Activated CD8-positive, alpha-beta memory T cell treated with anti-CD3 and anti-CD28 coated beads for 1 hour (primary cell): ENCODE measurements around the gene TINAGL1.

ENCODE experiments used
- DNase-seq, 2 donors: peaks; one replicate each; pipeline ENCODE4 v3.0.0-alpha.2; 2020; ENCODE audit warnings: low read depth in 1 of 2; ENCODE audit errors: extremely low read depth in 1 of 2

The TINAGL1 gene

DNA sequence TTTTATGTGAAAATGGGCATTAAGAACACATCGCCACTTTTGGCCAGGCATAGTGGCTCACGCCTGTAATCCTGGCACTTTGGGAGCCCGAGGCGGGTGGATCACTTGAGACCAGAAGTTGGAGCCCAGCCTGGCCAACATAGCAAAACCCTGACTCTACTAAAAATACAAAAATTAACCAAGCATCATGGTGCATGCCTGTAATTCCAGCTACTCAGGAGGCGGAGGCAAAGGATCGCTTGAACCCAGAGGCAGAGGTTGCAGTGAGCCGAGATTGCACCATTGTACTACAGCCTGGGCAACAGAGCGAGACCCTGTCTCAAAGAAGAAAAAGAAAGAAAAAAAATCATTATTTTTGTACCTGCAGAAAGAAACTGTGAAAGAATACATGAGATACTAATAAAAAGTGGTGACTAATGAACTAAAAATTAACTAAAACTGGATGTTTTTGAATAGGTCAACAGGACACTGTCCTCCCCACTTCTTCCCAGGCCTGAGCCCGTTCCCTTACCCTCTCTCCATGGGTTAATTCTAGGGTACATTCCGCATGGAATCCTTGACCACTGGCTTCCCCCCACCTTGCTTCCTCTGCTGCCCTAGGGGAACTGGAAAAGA, 8.3 kb upstream of the TINAGL1 start:
- DNase-seq: no peak

DNA sequence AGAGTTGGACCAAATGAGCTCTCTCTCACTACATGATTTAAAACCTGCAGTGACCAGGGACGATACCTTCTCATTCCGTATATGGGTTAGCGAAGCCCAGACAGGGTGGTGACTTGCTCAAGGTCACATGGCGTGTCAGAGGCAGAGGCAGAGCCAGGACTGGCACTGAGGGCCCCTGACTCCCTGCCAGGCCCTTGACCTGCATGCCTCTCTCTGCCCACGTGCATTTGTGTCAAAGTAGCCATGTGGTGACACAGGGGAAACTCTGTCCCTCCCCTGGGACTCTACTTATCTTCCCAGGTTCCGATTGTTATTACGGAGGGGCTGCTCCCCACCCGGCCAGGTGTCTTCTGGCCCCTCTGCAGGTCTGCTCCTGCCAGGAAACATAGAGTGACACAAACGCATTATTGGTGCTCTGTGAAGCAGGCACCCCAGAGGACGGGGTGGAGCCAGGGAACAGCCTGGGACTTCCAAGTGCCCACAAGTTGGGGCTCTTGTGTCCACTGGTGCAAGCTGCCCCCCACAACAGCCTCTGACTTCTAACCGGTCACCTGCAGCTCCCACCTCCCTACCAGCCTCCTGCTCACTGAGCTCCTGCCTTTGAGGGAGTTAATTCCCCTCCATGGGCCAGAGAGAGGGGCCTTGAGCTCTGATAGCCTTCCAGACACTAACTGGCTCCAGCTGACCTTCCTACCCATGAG, 7.3 kb upstream of the TINAGL1 start:
- DNase-seq: no peak

DNA sequence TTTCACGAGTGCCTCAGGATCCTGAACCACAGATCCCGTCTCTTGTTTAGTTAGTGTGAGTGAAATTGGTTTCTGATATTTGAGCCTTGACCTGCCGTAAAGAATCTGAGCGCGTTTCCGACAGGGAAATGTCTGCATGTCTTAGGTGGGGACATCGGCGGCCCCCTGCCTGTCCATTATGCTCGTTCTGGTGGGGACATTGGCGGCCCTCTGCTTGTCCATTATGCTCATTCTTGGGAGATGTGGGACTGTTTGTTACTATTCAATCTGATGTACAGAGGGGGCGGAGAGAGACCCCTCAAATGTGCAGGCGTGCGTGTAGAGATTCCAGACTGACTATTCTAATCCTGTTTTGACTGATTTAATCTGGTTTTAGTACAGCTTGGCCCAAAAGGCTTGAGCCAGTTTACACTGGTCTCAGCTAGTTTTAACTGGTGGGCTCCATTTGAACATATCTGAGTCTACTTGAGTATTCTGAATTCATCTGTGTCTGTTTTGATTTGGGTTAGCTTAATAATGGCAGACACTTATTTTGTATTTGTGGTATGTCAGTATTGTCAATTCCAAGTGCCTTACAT, 6.6 kb upstream of the TINAGL1 start:
- DNase-seq: no peak

DNA sequence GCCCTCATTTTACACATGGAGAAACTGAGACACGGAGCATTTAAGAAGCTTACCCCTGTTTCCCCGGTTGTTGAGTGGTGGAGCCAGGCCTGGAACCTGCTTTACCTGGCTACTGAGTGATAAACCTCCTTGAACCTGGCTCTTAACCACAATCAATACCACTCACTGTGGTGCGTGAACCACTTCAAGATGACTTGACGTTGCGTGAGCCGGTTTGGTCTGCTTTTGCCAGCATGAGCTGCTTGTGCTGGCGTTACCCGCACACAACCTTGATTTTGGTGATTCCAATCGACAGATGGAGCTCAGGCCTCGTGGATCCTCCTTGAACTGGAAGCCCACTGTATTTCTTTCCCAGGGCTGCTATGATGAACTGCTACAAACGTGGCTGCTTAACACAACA, 6.1 kb upstream of the TINAGL1 start:
- no peak for DNase-seq

DNA sequence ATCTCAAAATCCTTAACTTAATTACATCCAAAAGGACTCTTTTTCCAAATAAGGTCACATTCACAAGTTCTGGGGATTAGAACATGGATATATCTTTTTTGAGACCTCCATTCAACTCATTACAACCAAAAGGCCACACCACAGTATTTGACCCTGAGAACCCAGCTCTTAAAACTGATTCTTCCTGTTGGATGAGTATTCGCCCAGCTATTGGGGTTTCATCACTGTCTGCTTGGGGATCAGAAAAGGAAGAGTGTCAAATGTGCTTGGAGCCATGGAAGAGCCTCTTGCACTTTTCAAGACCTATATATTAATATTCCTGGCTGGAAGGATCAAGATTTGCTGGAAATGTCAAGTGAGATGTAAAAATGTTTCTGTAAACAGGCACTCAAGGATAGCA, 5.4 kb upstream of the TINAGL1 start:
- no peak for DNase-seq

DNA sequence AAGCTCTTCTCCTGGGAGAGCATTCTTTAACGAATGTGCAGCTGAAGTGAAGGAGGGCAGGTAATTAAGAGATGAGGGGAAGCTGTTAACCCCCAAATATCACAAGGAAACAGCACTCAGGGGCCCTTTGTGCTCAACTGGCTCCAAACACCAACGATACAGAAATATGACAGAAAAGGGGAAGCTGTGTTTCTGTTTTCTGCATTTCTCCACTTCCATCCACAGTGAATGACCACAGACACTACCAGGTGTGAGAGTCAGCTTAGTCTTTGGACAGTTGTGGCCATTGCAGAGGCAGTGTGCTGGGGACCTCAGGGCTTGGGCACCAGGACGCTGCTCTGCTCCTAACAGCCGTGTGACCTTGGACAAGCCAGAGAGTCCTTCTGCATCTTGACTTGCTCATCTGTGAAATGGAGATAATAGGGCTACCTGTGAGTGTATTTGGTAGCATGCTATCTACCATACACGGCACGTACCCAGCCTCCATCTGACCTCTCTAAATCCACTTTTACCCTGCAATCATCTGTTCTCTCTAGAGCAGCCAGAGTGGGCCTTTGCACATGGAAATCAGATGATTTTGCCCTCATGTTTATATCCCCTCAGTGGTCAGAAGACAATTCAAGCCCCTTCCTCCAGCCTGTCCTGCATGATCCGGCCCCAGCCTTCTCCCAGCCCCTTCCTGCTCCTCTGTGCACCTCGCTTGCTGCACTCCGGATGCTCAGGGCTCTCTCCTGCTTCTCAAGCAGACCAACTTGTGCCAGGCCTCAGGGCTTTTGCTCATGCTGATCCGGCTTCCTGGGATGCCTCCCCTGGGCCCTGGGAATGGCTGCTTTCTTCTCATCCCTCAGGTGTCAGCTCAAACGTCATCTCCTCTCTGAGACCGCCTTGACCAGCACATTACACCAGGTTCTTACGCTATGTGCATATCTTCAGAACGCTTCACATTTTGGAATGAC, 4.7 kb upstream of the TINAGL1 start:
- no peak for DNase-seq

DNA sequence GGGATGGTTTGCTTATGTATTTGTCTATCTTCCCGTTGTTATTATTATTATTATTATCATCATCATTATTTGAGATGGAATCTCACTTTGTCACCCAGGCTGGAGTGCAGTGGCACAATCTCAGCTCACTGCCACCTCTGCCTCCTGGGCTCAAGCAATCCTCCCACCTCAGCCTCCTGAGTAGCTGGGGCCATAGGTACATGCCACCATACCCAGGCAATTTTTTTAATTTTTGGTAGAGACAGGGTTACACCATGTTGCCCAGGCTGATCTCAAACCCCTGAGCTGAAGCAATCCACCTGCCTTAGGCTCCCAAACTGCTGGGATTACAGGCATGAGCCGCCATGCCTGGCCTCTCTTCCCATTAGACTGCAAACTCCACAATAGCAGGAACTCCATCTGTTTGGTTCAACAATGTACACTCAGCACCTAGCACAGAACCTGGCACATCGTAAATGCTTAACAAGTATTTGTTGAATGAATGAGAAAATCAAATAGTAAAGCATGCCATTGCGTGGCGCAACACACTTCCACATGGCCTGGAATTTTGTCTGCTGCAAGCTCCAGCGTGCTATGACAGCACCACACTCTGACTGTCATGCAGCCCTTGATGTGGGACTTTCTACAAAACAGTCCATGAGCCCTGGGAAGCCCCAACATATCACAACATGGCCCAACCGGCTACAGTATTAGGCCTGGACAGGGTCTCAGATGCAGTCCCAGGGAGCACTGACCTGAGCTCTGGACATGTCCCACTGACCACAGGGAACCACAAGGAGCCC, 3.8 kb upstream of the TINAGL1 start:
- DNase-seq: no peak

DNA sequence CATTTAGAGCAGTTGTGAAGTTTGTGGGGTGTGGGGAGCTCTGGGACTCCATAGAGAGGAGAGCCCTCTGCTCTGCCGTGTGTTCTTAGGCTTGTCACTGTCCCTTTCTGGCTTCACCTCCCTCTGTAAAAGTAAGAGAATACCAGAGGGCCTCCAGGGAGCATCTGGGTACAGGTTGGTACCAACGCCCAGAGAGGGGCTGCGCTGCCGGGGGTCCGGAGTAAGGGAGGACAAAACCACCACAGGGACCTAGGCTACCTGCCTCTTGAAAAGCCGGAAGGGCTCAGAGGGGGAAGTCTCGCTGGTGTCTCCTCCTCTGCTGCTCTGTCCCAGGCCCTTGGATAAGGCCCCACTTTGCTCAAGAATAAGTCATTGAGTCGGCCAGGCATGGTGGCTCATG, 3.1 kb upstream of the TINAGL1 start:
- no peak for DNase-seq

DNA sequence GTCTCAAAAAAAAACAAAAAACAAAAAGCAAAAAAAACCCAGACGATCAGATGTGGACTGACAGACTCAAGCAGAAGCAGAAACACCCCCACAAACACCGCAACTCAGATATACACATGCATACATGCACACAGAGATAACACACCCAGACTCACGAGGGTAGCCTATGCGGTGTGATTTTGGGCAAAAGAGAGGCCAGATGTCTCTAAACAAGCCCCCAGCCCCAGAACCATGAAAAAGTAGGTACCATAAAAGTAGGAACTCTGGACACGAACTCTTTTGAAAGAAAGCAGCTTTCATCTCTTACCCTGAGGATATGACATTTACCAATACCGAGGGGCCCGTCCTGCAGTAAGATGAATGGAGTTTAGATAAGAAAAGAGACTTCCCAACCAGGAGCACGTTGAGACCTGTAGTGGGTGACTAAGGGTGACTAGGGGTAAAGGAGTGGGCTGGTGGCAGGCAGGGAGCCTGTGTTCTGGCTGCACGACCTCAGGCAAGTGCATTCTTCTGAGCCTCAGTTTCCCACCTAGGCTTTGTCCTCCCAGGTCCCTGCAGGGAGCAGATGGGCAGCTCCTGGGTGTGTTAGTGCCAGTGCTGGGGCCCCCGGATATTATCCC, 1.5 kb upstream of the TINAGL1 start:
- no peak for DNase-seq

DNA sequence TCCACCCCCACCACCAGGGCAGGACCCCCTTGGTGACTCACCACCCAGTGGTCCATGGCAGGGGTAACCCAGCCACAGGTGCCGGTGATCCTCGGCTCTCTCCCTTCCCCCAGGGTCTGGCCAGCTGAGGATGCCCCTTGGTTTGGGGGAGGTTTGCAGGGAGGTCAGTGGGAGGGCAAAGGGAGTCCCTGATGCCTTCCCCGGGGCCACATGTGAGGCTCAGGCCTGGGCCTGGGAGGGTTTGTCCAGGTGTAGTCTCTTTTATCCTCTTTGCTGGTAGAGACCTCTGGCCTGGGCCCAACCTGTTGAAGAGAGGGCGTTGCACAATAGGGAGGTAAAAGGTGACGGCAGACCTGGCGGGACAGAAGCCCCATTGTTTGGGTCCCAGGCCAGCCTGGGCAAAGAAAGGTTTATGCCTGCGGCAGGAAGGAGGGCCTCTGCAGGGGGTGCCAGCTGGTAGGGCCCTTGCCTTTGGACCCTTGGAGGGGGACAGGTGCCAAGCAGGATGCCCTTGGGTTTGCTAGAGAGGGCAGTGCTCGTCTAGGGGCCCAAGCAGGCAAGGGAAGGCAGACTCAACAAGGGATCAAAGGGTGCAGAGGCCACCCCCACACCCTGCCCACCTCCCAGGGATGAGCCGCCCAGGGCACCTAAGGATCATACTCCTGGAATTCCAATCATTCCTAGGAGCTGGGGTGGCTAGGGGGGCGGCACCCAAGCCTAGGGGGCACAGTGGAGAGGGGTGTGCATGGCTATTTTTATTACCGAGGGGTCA, 760 bp upstream of the TINAGL1 start:
- no peak for DNase-seq

DNA sequence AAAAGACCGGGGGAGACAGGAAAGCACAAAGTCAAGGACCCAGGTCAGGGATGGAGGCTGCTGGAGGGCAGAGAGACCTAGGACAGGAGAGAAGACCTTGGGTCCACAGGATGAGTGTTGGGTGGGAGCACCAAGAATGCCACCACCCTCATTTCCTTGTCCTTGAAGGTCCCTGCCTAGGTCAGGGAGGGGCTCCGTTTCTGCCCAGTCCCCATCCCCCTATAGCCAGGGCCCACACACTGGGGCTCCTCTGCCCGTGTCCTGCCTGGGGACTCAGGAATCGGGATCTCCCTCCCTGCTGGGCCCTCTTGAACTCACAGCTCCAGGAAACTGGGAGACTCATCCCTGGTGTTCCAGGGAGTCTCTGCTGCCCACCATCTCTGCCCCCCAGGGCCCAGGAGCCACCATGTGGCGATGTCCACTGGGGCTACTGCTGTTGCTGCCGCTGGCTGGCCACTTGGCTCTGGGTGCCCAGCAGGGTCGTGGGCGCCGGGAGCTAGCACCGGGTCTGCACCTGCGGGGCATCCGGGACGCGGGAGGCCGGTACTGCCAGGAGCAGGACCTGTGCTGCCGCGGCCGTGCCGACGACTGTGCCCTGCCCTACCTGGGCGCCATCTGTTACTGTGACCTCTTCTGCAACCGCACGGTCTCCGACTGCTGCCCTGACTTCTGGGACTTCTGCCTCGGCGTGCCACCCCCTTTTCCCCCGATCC, 584 bp downstream of the TINAGL1 start:
- DNase-seq: no peak

DNA sequence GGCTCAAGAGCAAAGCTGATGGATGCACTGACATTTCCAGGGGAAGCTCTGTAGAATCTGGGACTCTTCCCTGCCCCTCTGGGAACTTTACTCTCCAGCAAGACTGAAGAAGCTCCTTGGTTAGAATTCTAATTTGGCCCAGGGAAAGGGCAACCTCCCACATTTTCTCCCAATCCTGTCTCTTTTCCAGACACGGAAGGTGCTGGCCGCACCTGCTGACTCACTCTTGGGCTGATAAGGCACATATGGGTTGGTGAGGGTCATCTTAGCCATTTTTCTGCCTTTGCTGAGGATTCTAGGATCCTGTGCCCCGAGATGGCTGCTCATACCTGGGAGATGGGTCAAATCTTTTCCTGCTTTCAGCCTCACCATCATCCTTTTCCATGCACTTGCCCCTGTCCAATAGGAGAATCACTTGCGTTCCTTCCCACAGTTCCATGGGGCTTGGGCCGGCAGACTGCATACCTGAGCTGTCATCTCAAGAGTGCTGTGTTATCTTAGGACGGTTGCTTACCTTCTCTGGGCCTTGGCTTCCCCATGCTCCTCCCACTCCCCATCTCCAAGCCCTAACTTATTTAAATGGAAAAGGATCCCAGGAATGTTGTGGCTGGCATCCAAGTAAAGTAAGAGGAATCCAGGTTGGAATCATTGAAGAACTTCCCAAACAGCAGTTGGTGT, 1.3 kb downstream of the TINAGL1 start:
- no peak for DNase-seq

DNA sequence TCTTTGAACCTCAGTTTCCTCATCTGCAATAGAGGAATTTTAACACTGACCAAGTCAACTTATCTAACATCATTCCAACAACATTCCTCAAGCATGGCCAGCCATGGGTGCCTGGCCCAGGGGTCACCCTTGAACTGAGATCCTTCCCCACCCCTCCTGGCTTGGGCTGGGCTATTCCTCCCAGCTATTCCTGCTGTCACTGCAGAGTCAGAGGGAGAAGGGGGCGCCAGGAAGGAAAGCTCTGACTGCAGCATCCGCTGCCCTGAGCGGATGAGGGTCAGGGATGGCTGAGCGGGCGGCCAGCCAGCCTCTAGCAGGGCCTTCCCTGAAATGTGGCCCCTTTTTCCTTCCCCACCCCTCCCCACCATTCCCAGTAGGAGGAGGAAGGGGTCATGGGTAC, 3.1 kb downstream of the TINAGL1 start:
- no peak for DNase-seq

DNA sequence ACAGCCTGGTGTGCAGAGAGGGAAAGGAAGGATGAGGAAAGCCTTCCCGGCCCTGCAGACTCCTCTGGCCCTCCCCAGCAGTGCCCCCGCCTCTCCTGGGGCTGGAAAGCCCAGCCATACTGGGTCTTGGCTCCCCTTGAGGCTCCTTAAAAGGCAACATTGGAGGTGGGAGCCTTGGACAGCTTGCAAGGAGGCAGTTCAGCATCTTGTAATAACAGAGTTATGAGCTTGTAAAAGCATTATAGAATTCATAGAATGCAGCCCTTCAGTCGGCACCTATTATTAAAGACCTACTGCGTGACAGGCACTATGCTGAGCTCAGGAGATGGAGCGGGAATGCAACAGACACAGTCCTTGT, 4.2 kb downstream of the TINAGL1 start:
- no peak for DNase-seq

DNA sequence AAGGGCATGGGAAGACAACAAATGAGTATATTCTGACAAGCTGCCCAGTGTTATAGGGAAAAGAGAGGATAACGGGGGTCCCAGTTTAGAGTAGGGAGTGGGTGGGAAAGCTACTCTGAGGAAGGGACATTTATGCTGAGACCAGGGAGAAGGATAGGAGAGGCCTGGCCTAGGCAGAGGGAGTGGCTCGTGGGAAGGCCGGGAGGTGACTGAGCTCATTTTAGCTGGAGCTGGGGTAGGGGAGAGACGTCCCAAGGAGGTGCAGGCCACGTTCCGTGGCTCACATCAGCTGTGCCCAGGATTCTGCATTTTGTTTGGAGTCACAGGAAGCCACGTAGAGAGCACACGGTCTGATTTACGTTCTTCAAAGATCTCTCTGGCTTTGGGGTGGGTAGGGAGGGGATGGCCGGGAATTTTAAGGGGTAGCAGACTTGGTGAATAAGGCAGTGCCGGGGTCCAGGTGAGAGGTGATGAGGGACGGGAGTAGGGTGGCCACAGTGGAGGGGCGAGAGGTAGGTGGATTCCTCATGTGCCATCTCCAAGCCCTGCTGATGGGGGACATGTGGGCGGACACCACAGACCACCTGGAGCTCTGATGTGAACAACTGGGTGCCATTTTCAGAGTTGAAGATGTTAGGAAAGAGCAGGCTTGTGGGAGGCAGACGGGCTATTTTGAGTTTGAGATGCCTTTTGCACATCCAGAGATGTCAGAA, 4.7 kb downstream of the TINAGL1 start:
- no peak for DNase-seq

DNA sequence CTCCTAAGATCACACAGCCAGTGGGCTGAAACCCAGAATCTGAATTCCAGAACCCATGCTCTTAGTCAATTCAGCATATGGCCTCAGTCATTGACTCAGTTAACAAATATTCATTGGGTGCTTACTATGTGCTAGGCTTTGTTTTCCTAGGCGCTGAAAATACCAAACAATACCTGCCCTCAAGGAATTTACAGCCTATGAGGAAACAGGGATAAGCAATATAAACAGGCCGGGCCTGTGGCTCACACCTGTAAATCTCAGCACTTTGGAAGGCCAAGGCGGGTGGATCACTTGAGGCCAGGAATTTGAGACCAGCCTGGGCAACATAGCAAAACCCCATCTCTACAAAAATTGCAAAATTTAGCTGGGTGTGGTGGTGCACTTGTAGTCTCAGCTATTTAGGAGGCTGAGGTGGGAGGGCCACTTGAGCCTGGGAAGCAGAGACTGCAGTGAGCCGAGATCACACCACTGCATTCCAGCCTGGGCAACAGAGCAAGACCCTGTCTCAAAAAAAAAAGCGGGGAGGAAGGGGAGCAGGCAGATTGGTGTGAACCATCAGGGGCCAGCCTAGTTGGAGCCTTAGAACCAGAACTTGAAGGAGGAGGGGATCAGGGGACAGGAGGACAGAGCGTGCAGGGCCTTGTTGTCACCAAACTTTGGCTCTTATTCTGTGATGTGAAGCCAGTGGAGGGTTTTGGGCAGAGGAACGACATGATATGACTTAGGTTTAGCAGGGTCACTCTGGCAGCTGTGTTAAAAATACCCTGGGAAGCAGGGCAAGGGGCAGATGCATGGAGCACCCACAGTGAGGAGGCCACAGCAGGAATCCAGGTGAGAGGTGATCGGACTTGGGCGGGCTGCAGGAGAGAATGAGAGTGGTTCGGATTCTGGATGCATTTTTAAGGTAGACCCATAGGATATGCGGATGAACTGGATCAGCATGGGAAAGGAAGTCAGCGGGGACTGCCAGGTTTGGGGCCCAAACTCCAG, 5.8 kb downstream of the TINAGL1 start:
- DNase-seq: no peak
